Skin of body (tissue), 2 donors: ENCODE measurements around the gene TIMM29. TPM values are rescaled to one million over a fixed set of nuclear protein-coding genes. Genes with fewer than 3 reads are reported as not detected.

ENCODE experiments used
- DNase-seq: peaks from one replicate; lab custom pipeline; 2025; lab: John Stamatoyannopoulos, UW
- total RNA-seq: library from RNA; depleted of rRNA; stranded (reverse); fragments of >200 nt; gene quantifications from one replicate; pipeline ENCODE4 v1.2.3, GENCODE V29; 2014

The TIMM29 gene
- total RNA-seq, 1 donor from 2014 or later = 16.3 TPM

DNA sequence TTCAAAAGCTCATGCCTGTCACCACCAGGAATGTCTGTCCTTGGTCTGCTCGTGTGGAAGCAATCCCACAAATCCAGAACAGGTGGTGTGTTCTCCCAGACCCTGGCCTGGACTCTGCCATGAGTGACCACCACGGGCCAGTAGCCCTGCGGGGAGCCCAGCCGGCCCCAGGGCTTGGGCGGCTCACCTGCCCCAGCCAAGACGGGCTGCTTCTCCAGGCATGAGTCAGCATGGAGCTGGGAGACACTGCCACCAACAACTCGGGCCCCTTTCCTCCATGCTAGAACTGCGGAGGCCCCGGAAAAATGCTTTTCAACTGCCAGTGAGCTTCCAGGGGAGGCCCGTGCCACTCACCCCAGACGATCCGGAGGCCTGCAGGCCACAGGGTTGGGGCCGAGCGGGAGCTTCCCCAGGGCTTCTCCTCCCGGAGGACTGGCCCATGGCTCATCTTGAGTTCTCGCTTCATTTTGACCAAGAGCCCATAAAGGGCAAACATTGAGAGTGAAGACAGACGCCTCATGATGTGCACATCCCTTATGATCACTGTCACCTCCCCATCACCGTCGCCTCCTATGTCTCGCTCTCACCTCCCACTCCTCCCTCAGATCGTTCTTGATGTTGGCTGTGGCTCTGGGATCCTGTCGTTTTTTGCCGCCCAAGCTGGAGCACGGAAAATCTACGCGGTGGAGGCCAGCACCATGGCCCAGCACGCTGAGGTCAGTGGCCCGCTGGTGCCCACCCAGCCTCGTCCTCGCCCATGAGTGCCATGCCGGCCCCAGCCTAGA lies 16.8 kb upstream of the TIMM29 start:
- DNase-seq = no peak

DNA sequence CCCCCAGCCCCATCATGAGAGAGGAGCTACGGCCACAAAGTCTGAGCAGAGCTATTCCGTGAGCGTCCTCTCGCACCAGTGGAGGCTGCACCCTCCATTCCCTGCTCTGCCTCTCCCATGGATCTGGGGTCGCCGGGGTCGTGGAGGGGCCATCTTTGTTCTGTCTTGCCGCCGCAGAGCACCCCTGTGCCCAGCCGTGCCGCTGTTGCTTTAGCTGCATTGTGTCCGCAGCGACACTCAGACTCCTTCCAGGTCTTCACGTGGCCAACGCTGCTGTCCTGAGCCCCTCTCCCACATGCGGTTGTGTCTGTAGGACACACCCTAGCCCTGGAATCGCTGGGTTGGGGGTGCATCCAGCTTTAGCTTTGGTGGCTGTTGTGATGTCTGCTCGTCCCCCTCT lies 16.0 kb upstream of the TIMM29 start:
- no peak for DNase-seq

DNA sequence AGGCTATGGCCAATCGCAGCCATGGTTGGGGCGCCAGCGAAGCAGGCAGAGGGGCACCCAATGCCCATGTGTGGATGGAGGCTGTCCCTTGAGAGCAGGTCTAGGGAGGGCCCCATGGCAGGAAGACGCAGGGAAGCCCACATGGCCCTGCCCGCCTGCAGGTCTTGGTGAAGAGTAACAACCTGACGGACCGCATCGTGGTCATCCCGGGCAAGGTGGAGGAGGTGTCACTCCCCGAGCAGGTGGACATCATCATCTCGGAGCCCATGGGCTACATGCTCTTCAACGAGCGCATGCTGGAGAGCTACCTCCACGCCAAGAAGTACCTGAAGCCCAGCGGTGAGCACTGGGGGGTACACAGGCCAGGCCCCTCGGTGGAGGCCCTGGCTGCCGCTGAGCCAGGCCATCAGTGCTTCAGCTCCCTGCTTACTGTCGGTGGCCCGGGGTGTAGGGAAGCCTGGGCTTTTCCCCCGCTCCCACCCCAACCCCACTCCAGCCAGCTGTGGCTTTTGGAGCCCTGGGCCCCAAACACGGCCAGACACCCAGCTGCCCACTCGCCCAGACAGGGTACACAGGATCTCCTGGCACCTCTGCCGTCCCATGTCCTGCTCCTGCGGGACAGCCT lies 14.8 kb upstream of the TIMM29 start:
- DNase-seq = no peak

DNA sequence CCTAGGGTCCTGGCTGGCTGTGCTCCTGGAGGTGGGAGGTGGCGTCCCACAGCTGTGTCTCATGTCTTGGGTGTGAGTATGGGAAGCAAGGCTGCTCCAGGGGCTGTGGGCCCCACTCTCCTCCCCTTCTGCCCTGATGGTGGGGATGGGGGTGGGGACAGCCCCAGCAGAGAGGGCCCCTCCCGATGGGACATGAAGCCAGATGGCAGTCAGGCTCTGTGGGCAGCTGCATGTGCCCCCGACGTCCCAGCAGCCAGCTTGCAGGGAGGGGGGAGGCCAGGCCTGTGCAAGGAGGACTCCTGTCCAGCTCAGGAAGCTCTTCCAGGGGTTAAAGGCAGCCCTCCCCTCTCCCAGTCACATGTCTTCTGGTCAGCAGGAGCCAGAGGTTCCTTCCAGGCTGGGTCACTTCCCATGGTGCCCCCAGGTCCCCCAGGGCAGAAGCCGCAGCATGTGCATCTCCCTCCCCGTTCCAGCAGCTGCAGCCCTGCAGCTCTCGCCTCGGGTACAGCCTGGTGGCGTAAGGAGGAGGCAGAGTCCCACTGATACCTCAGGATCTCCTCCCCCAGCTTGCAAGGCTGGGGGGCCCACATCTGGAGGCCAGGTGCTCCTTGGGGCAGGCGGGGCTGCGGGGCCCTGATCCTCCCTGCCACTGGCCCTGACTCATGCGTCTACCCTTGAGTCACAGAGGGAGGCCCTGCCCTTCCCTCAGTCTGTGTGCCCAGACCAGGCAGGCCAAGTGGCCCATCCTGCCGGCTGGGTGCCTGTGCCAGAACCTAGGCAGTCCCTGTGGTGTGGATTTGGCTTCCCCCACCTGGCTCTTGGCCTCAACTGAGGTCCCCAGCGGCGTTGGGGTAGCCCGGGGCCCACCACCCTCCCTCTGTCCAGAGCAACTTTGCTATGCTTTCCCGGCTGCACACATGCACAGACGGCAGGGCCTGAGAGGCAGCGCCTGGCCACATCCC lies 13.2 kb upstream of the TIMM29 start:
- DNase-seq = peak; percentile 60

DNA sequence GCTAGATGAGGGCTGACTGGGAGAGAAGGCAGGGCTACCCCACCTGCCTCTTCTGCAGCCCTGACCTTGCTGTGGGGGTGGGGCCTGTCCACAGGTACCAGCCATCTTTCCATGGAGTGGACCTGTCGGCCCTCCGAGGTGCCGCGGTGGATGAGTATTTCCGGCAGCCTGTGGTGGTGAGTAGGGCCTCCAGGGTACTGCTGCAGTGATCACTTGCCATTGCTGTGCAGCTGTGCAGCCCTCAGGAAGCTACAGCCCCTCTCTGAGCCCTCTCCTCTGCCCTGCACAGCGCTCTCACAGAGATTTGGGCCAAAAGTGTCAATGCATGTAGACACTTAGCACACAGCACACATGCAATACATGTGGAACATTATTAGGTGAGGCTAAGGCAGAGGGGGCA lies 12.0 kb upstream of the TIMM29 start:
- DNase-seq = no peak

DNA sequence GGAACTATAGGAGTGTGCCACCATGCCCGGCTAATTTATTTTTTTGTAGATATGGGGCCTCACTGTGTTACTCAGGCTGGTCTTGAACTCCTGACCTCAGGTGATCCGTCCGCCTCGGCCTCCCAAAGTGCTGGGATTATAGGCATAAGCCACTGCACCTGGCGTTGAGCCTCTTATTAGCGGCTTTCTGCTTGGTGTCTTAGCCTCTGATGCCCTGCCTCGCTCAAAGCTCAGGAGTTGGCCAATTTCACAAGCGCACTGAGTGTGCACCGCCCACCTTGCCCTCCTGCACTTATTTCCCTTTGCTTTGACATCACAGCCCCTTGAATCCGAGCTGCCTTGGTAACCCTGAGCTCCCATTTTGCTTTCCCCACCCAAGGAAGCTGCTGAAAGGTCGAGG lies 10.3 kb upstream of the TIMM29 start:
- DNase-seq = no peak

DNA sequence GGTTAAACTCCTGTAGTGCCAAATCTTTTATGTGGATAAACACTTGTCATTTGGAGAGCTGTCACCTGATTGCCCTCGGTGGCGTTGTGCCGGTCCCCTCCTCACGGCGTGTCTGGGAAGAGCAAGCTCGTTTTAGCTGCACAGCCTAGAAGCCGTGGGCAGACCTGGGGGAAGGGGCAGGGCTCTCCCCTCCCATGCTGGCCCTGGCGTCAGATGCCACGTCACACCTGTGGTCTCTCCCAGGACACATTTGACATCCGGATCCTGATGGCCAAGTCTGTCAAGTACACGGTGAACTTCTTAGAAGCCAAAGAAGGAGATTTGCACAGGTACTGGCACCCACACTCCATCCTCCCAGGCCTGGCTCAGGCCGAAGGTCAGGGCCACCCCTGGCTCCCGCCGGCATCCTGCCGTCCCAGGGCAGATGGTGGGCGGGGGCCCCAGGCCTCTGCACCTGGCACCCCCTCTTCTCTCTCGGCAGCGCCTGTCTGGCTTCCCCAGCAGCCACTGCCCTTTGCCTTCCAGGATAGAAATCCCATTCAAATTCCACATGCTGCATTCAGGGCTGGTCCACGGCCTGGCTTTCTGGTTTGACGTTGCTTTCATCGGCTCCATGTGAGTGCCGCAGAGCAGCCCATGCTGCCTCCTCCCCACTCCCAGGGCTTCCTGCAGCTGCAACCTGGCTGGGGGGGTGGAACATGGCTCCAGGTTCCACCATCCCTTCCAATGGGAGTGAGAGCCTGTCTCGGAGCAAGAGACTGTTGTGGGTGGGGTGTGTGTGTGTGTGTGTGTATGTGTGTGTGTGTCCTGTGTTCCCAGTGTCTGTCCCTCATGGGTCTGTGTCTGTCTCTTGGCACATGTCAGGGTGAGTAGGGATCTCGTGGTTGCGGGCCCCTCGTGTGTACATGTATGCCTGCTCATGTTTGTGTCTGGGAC lies 9.0 kb upstream of the TIMM29 start:
- DNase-seq = no peak

DNA sequence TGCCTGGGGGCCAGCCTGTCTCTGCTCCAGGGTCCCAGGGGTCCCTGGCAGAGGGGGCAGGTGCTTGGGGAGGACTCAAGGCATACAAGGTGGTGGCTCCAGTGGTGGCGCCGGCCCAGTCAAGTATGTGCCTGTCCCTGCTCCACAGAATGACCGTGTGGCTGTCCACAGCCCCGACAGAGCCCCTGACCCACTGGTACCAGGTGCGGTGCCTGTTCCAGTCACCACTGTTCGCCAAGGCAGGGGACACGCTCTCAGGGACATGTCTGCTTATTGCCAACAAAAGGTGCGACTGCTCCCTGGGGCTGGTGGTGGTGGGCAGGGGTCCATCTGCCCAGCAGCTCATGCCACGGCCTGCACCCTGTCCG lies 8.3 kb upstream of the TIMM29 start:
- DNase-seq = no peak

DNA sequence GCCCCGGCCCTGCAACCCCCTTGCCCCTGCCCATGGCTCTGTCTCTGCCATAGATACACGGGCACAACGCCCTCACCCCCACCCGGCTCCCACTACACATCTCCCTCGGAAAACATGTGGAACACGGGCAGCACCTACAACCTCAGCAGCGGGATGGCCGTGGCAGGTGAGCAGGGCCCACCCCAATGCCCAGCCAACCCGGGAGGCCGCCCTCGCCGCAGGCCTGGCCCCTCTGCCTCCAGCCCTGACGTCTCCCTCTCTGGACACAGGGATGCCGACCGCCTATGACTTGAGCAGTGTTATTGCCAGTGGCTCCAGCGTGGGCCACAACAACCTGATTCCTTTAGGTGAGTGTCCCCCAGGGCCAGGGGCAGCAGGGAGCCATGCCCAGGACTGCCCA lies 7.8 kb upstream of the TIMM29 start:
- no peak for DNase-seq

DNA sequence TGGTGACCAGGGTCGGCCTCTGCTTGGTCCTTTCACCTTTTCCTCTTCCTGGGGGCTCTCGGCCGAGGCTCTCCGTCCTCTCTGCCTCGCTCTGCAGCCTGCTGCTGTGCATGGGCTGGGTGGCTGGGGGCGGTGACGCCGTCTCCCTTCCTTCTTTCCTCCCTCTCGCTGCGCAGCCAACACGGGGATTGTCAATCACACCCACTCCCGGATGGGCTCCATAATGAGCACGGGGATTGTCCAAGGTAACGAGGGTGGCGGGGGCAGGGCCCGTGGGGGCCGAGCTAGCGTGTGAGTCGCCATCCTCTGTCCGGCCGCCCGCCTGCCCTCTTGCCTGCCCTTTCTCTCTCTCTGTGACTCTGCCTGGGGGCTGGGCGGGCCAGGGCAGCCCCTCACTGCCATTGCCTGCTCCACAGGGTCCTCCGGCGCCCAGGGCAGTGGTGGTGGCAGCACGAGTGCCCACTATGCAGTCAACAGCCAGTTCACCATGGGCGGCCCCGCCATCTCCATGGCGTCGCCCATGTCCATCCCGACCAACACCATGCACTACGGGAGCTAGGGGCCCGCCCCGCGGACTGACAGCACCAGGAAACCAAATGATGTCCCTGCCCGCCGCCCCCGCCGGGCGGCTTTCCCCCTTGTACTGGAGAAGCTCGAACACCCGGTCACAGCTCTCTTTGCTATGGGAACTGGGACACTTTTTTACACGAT lies 7.3 kb upstream of the TIMM29 start:
- no peak for DNase-seq

DNA sequence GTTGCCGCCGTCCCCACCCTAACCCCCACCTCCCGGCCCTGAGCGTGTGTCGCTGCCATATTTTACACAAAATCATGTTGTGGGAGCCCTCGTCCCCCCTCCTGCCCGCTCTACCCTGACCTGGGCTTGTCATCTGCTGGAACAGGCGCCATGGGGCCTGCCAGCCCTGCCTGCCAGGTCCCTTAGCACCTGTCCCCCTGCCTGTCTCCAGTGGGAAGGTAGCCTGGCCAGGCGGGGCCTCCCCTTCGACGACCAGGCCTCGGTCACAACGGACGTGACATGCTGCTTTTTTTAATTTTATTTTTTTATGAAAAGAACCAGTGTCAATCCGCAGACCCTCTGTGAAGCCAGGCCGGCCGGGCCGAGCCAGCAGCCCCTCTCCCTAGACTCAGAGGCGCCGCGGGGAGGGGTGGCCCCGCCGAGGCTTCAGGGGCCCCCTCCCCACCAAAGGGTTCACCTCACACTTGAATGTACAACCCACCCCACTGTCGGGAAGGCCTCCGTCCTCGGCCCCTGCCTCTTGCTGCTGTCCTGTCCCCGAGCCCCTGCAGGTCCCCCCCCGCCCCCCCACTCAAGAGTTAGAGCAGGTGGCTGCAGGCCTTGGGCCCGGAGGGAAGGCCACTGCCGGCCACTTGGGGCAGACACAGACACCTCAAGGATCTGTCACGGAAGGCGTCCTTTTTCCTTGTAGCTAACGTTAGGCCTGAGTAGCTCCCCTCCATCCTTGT lies 6.5 kb upstream of the TIMM29 start:
- no peak for DNase-seq

DNA sequence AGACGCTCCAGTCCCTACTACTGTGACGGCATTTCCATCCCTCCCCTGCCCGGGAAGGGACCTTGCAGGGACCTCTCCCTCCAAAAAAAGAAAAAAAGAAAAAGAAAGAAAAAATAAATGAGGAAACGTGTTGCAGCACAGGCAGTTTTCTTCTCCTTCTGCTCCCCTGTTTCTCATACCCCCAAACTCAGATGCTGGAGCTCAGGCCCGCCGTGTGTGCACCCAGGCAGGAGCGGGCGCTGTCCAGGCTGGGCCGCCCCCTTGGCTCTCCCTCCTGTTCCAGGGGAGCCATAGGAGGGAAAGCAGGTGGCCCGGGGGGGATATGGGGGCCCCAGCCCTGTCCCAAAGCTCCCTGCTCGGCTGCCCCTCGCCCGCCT lies 6.0 kb upstream of the TIMM29 start:
- DNase-seq = no peak

DNA sequence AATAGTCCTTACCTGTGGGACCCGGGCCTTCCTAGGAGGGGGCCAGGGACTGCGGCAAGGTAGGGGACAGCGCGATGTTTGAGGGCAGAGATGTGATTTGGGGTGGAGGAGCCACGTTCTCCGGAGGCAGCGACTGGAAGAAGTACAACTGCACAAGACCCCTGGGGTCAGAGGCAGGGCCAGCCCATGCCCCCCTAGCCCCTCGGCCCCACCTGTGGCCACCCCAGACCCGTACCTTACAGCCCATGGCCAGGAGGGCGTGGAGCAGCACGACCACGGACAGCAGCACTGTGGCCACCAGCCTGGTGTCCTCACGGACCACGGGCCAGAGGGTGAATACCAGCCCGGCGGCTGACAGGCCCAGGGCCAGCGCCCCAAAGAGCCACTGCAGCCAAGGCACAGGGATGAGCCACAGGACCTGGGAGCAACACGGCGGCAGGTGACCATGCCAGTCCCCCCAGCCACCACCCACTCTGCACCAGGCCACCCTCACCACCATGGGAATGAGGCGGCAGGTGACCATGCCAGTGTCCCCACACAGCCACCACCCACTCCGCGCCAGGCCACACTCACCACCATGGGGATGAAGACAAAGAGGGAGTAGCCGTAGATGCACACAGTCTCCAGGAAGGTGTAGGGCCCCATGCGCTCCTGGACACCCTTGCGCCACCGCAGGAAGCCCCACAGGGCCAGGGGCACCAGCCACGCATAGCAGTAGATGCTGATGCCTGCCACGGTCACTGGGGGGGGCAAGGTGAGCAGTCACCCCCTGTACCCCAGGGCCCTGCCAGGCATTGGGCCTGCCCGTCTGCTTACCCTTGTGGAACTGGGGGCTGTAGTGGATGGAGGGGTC lies 5.1 kb upstream of the TIMM29 start:
- DNase-seq = no peak

DNA sequence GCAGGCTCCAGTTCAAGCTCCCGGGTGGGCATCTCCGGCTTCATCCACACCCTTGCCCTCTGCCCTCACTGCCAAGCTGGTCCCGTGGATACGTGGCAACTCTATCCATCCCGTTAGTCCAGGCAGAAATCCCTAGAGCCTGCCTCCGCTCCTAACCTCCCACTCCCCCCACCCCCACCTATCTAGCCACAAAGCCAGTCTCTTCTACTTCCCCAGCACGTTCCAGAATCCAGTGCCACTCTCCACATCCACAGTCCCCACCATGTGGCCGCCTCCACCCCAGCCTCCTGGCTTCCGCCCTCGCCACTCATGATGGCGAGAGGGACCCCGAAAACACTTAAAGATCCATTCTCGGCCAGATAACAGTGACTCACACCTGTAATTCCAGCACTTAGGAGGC lies 4.0 kb upstream of the TIMM29 start:
- no peak for DNase-seq

DNA sequence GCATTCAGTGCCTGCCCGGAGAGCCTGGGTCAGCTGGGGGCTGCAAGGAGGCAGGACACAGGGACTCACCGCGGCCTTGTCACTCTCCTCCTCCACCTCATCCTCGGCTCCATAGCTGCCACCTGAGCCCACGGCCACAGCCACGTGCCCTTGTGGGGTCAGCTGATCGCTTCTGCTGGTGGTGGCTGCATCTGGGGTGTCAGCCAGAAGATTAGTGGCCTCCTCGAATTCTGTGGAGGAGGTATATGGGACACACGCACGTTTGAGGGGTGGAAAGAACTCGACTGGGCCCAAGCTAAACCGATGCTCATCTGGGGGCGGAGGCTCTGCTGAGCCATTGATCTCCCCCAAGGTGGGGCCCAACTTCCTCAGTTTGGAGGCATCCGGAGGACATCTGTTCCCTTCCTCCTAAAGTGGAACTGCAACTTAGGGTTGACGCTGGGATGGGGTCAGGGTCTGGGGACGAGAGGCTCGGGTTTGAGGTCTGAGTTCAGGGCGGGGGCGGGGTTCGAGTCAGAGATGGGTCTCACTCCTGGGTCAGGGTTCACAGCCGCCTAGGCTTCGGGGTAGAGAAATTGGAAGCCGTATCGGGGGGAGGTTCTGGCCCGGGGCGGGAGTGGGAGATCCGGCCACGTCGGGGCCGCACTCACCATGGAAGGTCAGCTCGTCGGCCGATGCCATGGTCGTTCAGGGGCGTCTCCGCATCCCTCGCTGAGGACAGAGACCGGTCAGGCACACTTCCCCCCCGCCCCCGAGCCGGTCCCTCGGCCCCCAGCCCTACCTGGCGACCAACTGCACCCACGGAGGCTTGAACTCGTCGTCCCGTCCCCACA lies 665 bp upstream of the TIMM29 start:
- no peak for DNase-seq

DNA sequence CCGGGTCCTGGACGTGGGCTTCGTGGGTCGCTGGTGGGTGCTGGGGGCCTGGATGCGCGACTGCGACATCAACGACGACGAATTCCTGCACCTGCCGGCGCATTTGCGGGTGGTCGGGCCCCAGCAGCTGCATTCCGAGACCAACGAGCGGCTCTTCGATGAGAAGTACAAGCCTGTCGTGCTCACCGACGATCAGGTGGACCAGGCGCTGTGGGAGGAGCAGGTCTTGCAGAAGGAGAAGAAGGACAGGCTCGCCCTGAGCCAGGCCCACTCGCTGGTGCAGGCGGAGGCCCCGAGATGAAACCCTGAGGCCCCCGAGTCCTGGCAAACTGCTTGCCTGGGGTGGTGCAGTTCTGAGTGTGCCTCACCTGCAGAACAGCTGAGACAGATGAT lies 787 bp downstream of the TIMM29 start:
- no peak for DNase-seq

DNA sequence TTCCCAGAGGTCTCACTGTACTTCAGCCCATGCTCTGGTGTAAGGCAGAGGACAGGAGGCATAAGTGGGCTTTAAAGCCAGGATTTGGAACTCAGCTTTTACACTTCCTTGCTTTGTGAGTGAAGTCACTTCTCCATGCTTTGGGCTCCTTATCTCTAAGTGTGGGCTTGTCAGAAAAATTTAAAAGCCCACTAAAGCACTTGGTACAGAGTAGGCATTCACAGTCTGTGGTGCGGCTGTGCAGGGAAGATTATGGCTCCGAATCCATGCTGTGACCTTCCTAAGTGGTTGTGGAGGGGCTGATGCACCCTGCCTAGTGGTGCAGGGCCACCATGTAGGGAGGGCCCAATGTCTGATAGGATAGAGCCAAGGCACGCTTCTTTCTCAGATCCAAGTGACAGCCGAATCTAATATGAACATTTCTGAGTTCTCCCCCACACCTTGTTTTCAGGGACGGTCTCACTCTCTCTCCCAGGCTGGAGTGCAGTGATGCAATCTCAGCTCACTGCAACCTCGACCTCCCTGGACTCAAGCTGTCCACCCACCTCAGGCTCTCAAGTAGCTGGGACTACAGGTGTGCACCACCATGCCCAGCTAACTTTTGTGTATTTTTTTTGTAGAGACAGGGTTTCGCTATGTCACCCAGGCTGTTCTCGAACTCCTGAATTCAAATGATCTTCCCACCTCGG lies 6.9 kb downstream of the TIMM29 start:
- DNase-seq = no peak
